K562 (cell line): ENCODE measurements around the gene CIB1. TPM values are rescaled to one million over a fixed set of nuclear protein-coding genes. Genes with fewer than 3 reads are reported as not detected.

Source experiments
- ATAC-seq: fragments of 200-7000 bp; cut with Tn5 transposase; 3 replicates; pipeline ENCODE4 v1.9.1; 2020; ENCODE audit warnings: moderate library complexity
- BruUV-seq: library from RNA; stranded (reverse); fragments of 400-500 nt; replicated peaks from 2 replicates; lab custom pipeline; 2021; lab: Mats Ljungman, UMichigan
- CTCF ChIA-PET: fragments of 300-600 bp; formaldehyde crosslinking; extraction: SDS; loops from one replicate; lab custom pipeline; 2021; ENCODE audit warnings: low intra/inter-chr PET ratio; lab: Yijun Ruan, JAX
- POLR2A ChIA-PET: fragments of 300-600, 350-650 bp; sonication (Branson Sonifier 250); formaldehyde crosslinking; extraction: SDS; loops from one replicate; lab custom pipeline; 2021; ENCODE audit warnings: antibody characterized with exemption, inconsistent platforms; lab: Yijun Ruan, JAX
- DNase-seq, 4 experiments: peaks; one replicate each; pipeline versions ENCODE4 v3.0.0 to v3.0.0-alpha.2; 2011 to 2018; ENCODE audit warnings: low spot score in 3 of 4, mixed read lengths in 3 of 4; ENCODE audit errors: extremely low read depth in 1 of 4
- FAIRE-seq: peaks from 2 replicates; lab custom pipeline; 2011; peaks lifted over from hg19 to GRCh38; lab: Jason Lieb, UNC
- H2AFZ ChIP-seq: 2 replicates; pipeline ENCODE4 v1.6.0; 2011; ENCODE audit warnings: low read depth, low read length, control low read depth, inconsistent platforms
- H3K27ac ChIP-seq: fragments of 200-600 bp; 3 replicates; pipeline ENCODE4 v1.8.0; 2011; ENCODE audit warnings: low read depth, mild to moderate bottlenecking, control low read depth, inconsistent platforms, low read length, moderate library complexity, mixed read lengths; ENCODE audit errors: extremely low read depth
- H3K27me3 ChIP-seq, 2 experiments: fragments of 300-600 bp in 1 of 2; 2 replicates in 1 of 2; 3 replicates in 1 of 2; pipeline versions ENCODE4 v1.6.0 to v1.8.0; 2011; ENCODE audit warnings: inconsistent platforms in 2 of 2, low read length in 2 of 2, mild to moderate bottlenecking in 1 of 2, mixed read lengths in 1 of 2, moderate library complexity in 1 of 2; ENCODE audit not compliant: control insufficient read depth in 2 of 2, insufficient read depth in 2 of 2
- H3K36me3 ChIP-seq: fragments of 300-600 bp; 3 replicates; pipeline ENCODE4 v1.8.0; 2011; ENCODE audit warnings: mild to moderate bottlenecking, low read length, inconsistent platforms; ENCODE audit not compliant: control insufficient read depth, insufficient read depth
- H3K4me1 ChIP-seq, 2 experiments: fragments of 200-600 bp in 1 of 2; replicated peaks in 1 of 2; 2 replicates in 1 of 2; 3 replicates in 1 of 2; pipeline versions ENCODE4 v1.5.1 to v1.8.0; 2011; ENCODE audit warnings: inconsistent platforms in 2 of 2, low read length in 2 of 2, mild to moderate bottlenecking in 1 of 2, mixed read lengths in 1 of 2, moderate library complexity in 1 of 2; ENCODE audit not compliant: control insufficient read depth in 2 of 2, insufficient read depth in 2 of 2
- H3K4me2 ChIP-seq: 2 replicates; pipeline ENCODE4 v1.6.1; 2011; ENCODE audit warnings: low read length, control low read depth, inconsistent platforms, mixed read lengths; ENCODE audit not compliant: insufficient read depth
- H3K4me3 ChIP-seq: fragments of 200-600 bp; sonication (generic), shearing (Covaris generic); 2 replicates; pipeline ENCODE4 v1.5.1; 2016; ENCODE audit warnings: control low read depth, inconsistent platforms
- H3K79me2 ChIP-seq: fragments of 200-600 bp; 3 replicates; pipeline ENCODE4 v1.8.0; 2011; ENCODE audit warnings: low read length, inconsistent platforms; ENCODE audit not compliant: control insufficient read depth, insufficient read depth
- H3K9ac ChIP-seq, 2 experiments: 2 replicates each; pipeline versions ENCODE4 v1.6.0 to v1.6.1; 2011; ENCODE audit warnings: low read depth in 2 of 2, low read length in 2 of 2, control low read depth in 1 of 2, inconsistent platforms in 1 of 2, mild to moderate bottlenecking in 1 of 2, mixed read lengths in 1 of 2; ENCODE audit not compliant: insufficient read depth in 1 of 2
- H3K9me1 ChIP-seq: one replicate; pipeline ENCODE4 v1.6.0; 2011; ENCODE audit warnings: inconsistent platforms, mild to moderate bottlenecking, low read length, moderate library complexity; ENCODE audit not compliant: control insufficient read depth, insufficient read depth
- H3K9me3 ChIP-seq: replicated peaks from 2 replicates; pipeline ENCODE4 v1.5.1; 2011; ENCODE audit warnings: low read depth, low read length, inconsistent platforms; ENCODE audit not compliant: control insufficient read depth, insufficient read depth
- H4K20me1 ChIP-seq: replicated peaks from 2 replicates; pipeline ENCODE4 v1.6.1; 2011; ENCODE audit warnings: low read length, inconsistent platforms, mixed read lengths; ENCODE audit not compliant: control insufficient read depth, insufficient read depth
- BHLHE40 ChIP-seq: IDR thresholded peaks from 2 replicates; pipeline ENCODE4 v1.6.1; 2011; ENCODE audit warnings: low read length, improper control_type of control experiment
- CEBPB ChIP-seq: fragments of 450-650 bp; IDR thresholded peaks from 2 replicates; pipeline ENCODE4 v1.6.1; 2016; ENCODE audit warnings: missing genetic modification characterization, missing compliant biosample characterization
- CXXC5 ChIP-seq: fragments of 250-450 bp; sonication (Bioruptor Pico); IDR thresholded peaks from 2 replicates; pipeline ENCODE4 v1.8.0; 2022; ENCODE audit warnings: inconsistent platforms, mild to moderate bottlenecking, moderate library complexity
- EZH2 ChIP-seq: IDR thresholded peaks from 2 replicates; pipeline ENCODE4 v1.6.1; 2012; ENCODE audit warnings: low read depth, mild to moderate bottlenecking, inconsistent platforms, low read length, borderline replicate concordance
- FOXA3 ChIP-seq, 2 experiments: fragments of 450-650 bp in 1 of 2; sonication (generic) in 1 of 2; formaldehyde crosslinking; IDR thresholded peaks in 1 of 2; conservative IDR thresholded peaks in 1 of 2; 2 replicates each; pipeline versions ENCODE4 v1.4.0 to v1.8.0; 2020 to 2022; ENCODE audit warnings: mild to moderate bottlenecking in 2 of 2, missing genetic modification reagents in 1 of 2
- GATA2 ChIP-seq: sonication (generic); formaldehyde crosslinking; IDR thresholded peaks from 2 replicates; pipeline ENCODE4 v1.4.0; 2020; ENCODE audit warnings: mild to moderate bottlenecking, missing genetic modification reagents
- HDAC1 ChIP-seq, 2 experiments: fragments of 450-650 bp; IDR thresholded peaks; 2 replicates each; pipeline ENCODE4 v1.6.1; 2016 to 2017; ENCODE audit warnings: inconsistent platforms in 1 of 2, mild to moderate bottlenecking in 1 of 2, moderate library complexity in 1 of 2
- NBN ChIP-seq: fragments of 450-650 bp; IDR thresholded peaks from 2 replicates; pipeline ENCODE4 v1.6.1; 2016; ENCODE audit warnings: low read depth, mild to moderate bottlenecking
- NR4A1 ChIP-seq, 2 experiments: fragments of 250-450 bp in 1 of 2; fragments of 450-650 bp in 1 of 2; sonication (Bioruptor Pico) in 1 of 2; IDR thresholded peaks; 2 replicates each; pipeline versions ENCODE4 v1.4.0 to v1.6.1; 2016 to 2020; ENCODE audit warnings: mild to moderate bottlenecking in 2 of 2, missing compliant biosample characterization in 1 of 2, missing genetic modification characterization in 1 of 2, moderate library complexity in 1 of 2
- RB1 ChIP-seq: fragments of 450-650 bp; IDR thresholded peaks from 2 replicates; pipeline ENCODE4 v1.6.1; 2017; ENCODE audit warnings: low read depth, mild to moderate bottlenecking
- RBFOX2 ChIP-seq: fragments of 200-400 bp; formaldehyde crosslinking; IDR thresholded peaks from 2 replicates; pipeline ENCODE4 v1.6.1; 2017; ENCODE audit warnings: low read depth, mild to moderate bottlenecking, low read length, moderate library complexity
- SAFB ChIP-seq: fragments of 200-400 bp; formaldehyde crosslinking; IDR thresholded peaks from 2 replicates; pipeline ENCODE4 v1.6.1; 2017; ENCODE audit warnings: low read depth, low read length, borderline replicate concordance
- SMARCE1 ChIP-seq: fragments of 450-650 bp; IDR thresholded peaks from 2 replicates; pipeline ENCODE4 v1.7.1; 2016; ENCODE audit warnings: mild to moderate bottlenecking
- SUPT5H ChIP-seq: fragments of 450-650 bp; IDR thresholded peaks from 2 replicates; pipeline ENCODE4 v1.6.1; 2016
- TFAM ChIP-seq: fragments of 250-450 bp; sonication (Bioruptor Pico); conservative IDR thresholded peaks from 2 replicates; pipeline ENCODE4 v1.5.0; 2021; ENCODE audit warnings: mild to moderate bottlenecking, moderate library complexity
- ZKSCAN1 ChIP-seq: fragments of 150-350 bp; IDR thresholded peaks from 2 replicates; pipeline ENCODE4 v1.6.1; 2016; ENCODE audit warnings: low read depth, low read length
- ZNF551 ChIP-seq: fragments of 250-450 bp; sonication (Bioruptor Pico); IDR thresholded peaks from 2 replicates; pipeline ENCODE4 v1.5.0; 2021; ENCODE audit warnings: mild to moderate bottlenecking, moderate library complexity
- WGBS: fragments of 100-300 bp; shearing (Covaris generic); methylation state at CpG from one replicate; pipeline ENCODE4 v1.1.6; 2016; ENCODE audit warnings: low coverage, mixed read lengths; ENCODE audit not compliant: insufficient coverage; ENCODE audit errors: missing lambda C conversion rate; 5-methylcytosine and 5-hydroxymethylcytosine counted together
- in situ Hi-C: fragments of 300-500 bp; cut with MboI; formaldehyde crosslinking; loops from 4 replicates; pipeline ENCODE4 v1.15.0; 2018; ENCODE audit warnings: inconsistent platforms, mixed read lengths
- intact Hi-C: fragments of 100-400 bp; cut with micrococcal nuclease; formaldehyde crosslinking; loops from 2 replicates; pipeline ENCODE4 v1.14.2; 2022
- polyA plus RNA-seq, 8 experiments: library from polyadenylated mRNA; depleted of rRNA in 4 of 8; stranded (reverse) in 5 of 8; unstranded in 3 of 8; fragments of >200 nt; fragmentation: Nextera tagmentation in 2 of 8; fragmentation: Illumina TruSeq in 1 of 8; extraction: Ambion mirVana in 2 of 8; extraction: Trizol in 1 of 8; gene quantifications; 2 replicates each; pipeline versions ENCODE4 v1.2.1 to v1.2.3, GENCODE V29; 2011 to 2014; ENCODE audit warnings: inconsistent platforms in 1 of 8, missing spikeins in 1 of 8
- total RNA-seq, 7 experiments: library from RNA; depleted of rRNA in 6 of 7; stranded (reverse); fragments of >200 nt in 6 of 7; fragmentation: Illumina TruSeq in 2 of 7; extraction: Trizol in 2 of 7; gene quantifications; 2 replicates each; pipeline versions ENCODE4 v1.2.1 to v1.2.3, GENCODE V29; 2011 to 2021; ENCODE audit warnings: low replicate concordance in 1 of 7
- TF ChIP-seq, protein P1 (sequence below), 2 experiments: fragments of 450-650 bp in 1 of 2; sonication (generic) in 1 of 2; formaldehyde crosslinking in 1 of 2; IDR thresholded peaks in 1 of 2; conservative IDR thresholded peaks in 1 of 2; 2 replicates each; pipeline versions ENCODE4 v1.6.1 to v1.8.1; 2016 to 2023; ENCODE audit warnings: mild to moderate bottlenecking in 2 of 2, moderate library complexity in 2 of 2, inconsistent platforms in 1 of 2, missing genetic modification reagents in 1 of 2
- TF ChIP-seq, protein P2 (sequence below): fragments of 450-650 bp; formaldehyde crosslinking; IDR thresholded peaks from 2 replicates; pipeline ENCODE4 v1.4.0; 2020; ENCODE audit warnings: mild to moderate bottlenecking, moderate library complexity

CIB1 gene
- total and polyA plus RNA-seq, 9 of the 15 experiments (the other 6 are each of a cell fraction or from before 2014, with no cell fraction given) = 14.9 to 136 (median 64.5) TPM

DNA sequence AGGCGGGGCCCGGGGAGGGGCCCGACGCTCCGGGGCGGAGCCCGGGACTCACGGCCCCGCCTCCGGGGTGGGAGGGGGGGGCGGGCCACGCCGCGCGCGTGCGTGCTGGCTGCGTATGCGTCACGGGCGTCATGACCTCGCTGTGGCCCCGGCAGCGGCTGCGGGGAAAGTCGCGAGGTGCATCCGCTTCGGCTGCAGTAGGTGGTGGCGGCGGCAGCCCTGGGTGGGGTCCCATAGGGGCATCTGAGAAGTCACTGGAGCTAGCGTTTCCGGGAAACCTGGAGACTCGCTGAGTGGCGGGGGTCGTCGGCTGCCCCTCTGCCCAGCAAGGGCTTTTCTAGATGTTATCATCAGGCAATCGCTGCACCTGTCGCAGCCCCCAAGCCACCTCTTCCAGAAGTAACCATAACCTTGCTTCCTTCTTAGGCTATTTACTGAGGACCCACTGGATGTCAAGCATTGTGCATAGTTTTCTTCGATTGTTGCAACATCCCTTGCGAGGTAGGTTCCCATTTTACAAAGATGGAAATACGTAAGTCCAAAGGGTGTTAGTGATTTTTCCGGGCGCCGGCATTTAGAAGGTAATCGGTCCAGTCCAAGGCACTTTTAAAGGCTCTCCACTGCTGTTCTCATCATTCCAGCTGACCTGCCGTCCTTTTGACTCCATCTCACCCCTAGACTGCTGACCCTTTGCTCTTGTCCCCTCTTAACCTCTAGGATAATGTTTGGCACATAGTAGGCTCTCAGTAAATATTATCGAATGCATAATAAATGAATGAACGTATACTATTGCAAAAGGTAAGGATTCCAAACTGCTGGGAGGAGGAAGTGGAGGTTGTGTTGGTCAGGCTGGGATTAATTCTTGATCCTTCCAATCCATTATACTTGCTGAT, 601 bp upstream of the CIB1 start, which contains the start of gene GDPGP1:
TSS of gene GDPGP1 (plus strand) at position 114 of the 893 bp plus-strand sequence. CDS start 6,700 bp downstream, outside the sequence.
- WGBS = 3% methylated on average over 28 of the region's 49 CpGs
- FAIRE-seq (no peak), DNase-seq (no peak), ATAC-seq (no peak)
- peaks cover 32% of the 10 kb centered on the region for H3K79me2 ChIP-seq
- peaks cover 50% of the 10 kb centered on the region for H3K36me3 ChIP-seq
- H3K27ac ChIP-seq = peak within 1 kb of the TSS; percentile 83
- no peaks in the 10 kb centered on the region for H3K9me3 ChIP-seq
- H3K27me3 ChIP-seq = no peaks in the 10 kb centered on the region
- in situ Hi-C loops = loop anchor here (10.0 kb wide), 1 partner anchor 450 kb away; no protein-coding TSS in a partner anchor
- H2AFZ ChIP-seq = peak within 1 kb of the TSS; percentile 93
- BruUV-seq = no TSS peak
- peak within 1 kb of the TSS; percentile 94 for H3K4me2 ChIP-seq
- ChIA-PET CTCF (no interaction called here), POLR2A (interaction anchor here (0.5 to 2.0 kb wide), 15 partner anchors 10 to 671 kb away, joined by 3 to 15 read pairs (median 4); partner anchors contain the start of genes IDH2, SEMA4B and TTLL13)
- intact Hi-C loops = loop anchor here (2.0 to 5.0 kb wide), 2 partner anchors 32 to 53 kb away; no protein-coding TSS in a partner anchor
- H4K20me1 ChIP-seq = 0 out of 2 replicates have a peak, but pooled peaks cover 4% of the 10 kb centered on the region
- H3K4me1 ChIP-seq = peaks cover 9 to 35% of the 10 kb centered on the region in 2 experiments; a peak in 4 of 5 replicates
- H3K9ac ChIP-seq = peak within 1 kb of the TSS; percentile 79 to 93
- peak within 1 kb of the TSS; percentile 78 for H3K4me3 ChIP-seq
- H3K9me1 ChIP-seq = no peaks in the 10 kb centered on the region
- TF ChIP-seq EZH2 (no peak), NR4A1 (CRISPR knock-in tag; IDR thresholded peaks at IDR 0.05) (peak; percentile 49; the same call in 1 of the 2 replicates), NR4A1 (tag; IDR thresholded peaks at IDR 0.05) (peak; percentile 35; the same call in 1 of the 2 replicates), ZNF551 (CRISPR knock-in tag) (no peak), ZKSCAN1 (peak; percentile 85), CXXC5 (CRISPR knock-in tag) (peak; percentile 76; the same call in 1 of the 2 replicates), FOXA3 (CRISPR knock-in tag; conservative IDR thresholded peaks at IDR 0.05 in 1 of 2, IDR thresholded peaks at IDR 0.05 in 1 of 2) (no peak), BHLHE40 (peak; percentile 56), HDAC1 (IDR thresholded peaks at IDR 0.05) (no peak; a peak in 1 of 4 replicates), SMARCE1 (peak; percentile 55), SUPT5H (0 out of 2 replicates have a peak, but pooled peaks have one; percentile 54), TFAM (no peak), NBN (no peak), SAFB (peak; percentile 88), RB1 (peak; percentile 14; the same call in 1 of the 2 replicates), CEBPB (tag) (peak; percentile 88), RBFOX2 (peak; percentile 82), GATA2 (CRISPR knock-in tag) (0 out of 2 replicates have a peak, but pooled peaks have one; percentile 42)
- TF ChIP-seq, protein P1, sequence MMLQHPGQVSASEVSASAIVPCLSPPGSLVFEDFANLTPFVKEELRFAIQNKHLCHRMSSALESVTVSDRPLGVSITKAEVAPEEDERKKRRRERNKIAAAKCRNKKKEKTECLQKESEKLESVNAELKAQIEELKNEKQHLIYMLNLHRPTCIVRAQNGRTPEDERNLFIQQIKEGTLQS (IDR thresholded peaks at IDR 0.05) = peak; percentile 51
- TF ChIP-seq, protein P1 (CRISPR knock-in tag; conservative IDR thresholded peaks at IDR 0.05) = no peak
- TF ChIP-seq, protein P2, sequence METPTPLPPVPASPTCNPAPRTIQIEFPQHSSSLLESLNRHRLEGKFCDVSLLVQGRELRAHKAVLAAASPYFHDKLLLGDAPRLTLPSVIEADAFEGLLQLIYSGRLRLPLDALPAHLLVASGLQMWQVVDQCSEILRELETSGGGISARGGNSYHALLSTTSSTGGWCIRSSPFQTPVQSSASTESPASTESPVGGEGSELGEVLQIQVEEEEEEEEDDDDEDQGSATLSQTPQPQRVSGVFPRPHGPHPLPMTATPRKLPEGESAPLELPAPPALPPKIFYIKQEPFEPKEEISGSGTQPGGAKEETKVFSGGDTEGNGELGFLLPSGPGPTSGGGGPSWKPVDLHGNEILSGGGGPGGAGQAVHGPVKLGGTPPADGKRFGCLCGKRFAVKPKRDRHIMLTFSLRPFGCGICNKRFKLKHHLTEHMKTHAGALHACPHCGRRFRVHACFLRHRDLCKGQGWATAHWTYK (CRISPR knock-in tag) = peak; percentile 35; the same call in 1 of the 2 replicates
